Activated CD8-positive, alpha-beta memory T cell treated with anti-CD3 and anti-CD28 coated beads for 4 hours (primary cell): ENCODE measurements around the gene EEF1G.
"Not testable (repeated sequence)": the region's sequence is repeated elsewhere in the genome, so short reads cannot be mapped to it uniquely, and the experiment has no call there.

ENCODE experiments used
- DNase-seq, 2 donors: peaks; one replicate each; pipeline ENCODE4 v3.0.0-alpha.2; 2020; ENCODE audit warnings: low read depth in 2 of 2

Gene EEF1G, protein sequence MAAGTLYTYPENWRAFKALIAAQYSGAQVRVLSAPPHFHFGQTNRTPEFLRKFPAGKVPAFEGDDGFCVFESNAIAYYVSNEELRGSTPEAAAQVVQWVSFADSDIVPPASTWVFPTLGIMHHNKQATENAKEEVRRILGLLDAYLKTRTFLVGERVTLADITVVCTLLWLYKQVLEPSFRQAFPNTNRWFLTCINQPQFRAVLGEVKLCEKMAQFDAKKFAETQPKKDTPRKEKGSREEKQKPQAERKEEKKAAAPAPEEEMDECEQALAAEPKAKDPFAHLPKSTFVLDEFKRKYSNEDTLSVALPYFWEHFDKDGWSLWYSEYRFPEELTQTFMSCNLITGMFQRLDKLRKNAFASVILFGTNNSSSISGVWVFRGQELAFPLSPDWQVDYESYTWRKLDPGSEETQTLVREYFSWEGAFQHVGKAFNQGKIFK

DNA sequence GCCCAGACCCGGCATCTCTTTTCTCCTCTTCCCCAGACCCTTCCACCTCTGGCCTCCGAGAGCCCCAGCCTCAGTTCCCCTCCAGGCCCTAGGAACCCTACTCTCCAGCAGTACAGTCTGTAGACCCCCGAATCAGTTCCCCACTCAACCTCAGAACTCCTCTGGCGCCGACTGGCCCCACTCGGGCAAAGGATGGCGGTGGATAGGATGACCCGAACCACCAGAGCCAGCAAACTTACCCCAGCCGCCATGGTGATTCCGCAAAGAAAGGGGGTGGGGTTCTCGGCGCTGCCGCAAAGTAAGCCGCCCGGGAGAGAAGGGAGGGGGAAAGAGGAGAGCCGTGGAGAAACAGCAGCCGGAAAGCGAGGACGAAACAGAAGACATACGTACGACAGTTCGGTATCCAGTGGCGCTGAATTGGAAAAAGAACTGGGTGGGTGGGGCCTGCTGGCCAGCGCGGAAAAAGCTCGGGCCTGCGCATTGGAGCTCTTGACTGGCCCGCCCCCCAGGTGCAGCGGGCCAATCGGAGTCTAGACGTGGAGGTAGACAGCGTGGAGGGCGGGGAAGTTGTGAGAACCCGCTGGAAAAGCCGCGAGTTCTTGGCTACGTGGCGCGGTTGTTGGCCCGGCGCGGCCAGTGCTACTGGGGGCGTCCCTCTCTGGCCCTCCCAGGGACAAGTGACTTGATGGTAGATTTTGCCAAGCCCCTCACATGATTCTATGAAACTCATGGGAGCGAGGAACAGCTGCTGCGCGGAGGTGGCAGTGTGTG is at the start of gene EEF1G:
Gene EEF1G (minus strand): TSS at position 300 of the 771 bp plus-strand sequence. CDS start 49 bp downstream, at position 251.
- peak; percentile 94 to 97 for DNase-seq

DNA sequence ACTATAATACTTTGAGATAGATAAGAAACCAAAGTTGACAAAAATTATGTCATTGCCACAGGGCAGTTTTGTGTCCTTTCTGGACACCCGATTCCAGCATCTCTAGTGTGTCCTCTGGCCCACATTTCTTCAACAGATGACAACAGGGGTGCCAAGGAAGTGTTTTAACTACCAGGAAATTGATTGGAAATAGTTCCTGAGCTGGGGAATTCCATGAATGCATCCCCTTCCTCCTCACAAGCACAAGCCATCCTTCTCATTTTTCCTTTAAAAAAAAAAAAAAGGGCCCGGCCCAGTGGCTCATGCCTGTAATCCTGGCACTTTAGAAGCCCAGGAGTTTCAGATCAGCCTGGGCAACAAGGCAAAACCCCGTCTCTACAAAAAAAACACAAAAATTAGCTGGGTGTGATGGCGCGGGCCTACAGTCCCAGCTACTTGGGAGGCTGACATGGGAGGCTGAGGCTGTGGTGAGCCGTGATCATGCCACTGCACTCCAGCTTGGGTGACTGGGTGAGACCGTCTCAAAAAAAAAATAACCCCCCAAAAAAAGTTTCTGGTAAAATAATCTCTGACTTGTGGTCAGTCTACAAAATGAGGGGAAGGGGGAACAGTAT is 48.9 kb upstream of the EEF1G start:
- no peak for DNase-seq

DNA sequence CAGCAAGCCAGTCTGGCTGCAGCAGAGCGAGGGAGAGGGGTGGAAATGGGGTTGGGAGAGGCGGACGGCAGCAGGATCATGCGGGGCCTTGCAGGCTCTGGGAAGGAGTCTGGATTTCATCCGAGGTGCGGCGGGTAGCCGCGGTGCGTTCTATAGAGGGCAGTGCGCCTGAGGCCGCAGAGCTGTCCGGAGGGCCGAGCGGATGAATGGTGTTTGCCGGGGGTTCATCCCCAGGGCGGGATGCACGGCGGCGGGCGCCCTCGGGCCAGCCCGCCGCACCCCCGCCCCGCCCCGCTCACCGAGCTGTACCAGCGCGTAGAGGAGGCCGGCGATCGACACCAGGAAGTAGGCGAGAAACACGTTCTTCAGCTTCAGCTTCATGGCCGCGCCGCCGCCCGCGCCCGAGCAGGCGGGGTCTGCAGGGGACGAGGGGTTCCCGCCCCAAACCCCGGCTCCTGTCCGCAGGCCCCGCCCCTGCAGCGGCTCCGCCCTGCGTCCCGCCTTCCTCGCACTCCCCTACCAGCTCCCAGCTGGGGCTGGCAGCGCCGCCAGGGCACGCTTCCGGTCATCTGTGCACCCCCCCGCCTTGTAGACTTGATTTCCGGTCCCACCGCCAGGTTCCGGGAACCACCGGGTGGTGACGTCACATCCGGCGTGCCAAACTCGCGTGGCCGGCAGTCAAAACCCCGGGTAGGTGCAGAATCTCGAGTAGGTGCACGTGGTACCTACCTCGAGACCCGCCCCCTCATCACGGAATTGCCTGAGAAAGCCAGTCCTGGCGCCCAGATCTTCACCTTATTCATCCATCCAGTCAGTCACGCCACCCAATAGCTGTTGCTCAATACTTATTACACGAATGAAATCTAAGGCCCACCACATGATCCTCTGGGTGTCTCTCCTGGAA is 48.1 kb upstream of the EEF1G start, which contains the start of gene B3GAT3:
Gene B3GAT3 (minus strand): TSS at position 420 of the 904 bp plus-strand sequence. CDS start 39 bp downstream, at position 381.
- DNase-seq, result peak; percentile 97 to 98

DNA sequence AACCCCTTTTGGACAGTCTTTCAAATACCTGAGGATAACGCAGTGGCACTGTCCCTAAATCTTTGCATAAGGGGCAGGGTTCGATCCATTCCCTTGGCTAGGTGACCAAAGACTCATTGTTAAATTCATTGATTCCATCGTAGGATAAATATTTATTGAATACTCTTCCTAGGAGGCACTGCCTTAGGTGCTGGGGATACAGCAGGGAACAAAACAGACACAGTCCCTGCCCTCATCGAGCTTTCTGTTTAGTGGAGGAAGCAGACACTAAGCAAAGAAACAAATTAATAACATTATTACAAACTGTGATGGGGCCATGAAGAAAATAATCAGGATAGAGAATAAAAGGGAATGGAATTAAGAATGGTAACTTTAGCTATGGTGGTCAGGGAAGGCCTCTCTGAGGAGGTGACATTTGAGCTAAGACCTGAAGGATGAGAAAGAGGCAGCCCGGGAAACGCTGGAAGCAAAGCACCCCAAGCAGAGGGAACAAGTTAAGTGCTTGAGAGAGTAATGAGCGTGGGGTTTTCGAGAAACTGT is 47.4 kb upstream of the EEF1G start:
- DNase-seq, result no peak

DNA sequence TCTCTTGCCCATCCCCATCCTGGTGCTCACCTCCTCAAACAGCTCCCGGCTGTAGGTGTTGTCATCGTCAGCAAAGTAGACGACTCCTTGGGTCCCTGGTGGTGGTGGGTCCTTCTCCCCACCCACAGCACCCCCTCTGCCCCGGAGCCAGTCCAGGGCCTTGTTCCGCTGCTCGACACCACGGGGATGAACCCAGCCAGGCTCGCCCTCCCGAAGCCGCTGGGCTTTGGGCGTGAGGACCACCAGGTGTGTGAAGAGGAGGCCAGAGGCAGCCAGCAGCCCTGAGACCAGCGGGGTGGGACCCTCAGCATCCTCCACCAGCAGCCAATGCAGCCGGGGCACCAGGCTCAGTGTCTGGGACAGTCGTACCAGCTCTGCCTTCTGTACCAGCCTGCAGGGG is 43.3 kb upstream of the EEF1G start:
- DNase-seq, result not testable (repeated sequence)

DNA sequence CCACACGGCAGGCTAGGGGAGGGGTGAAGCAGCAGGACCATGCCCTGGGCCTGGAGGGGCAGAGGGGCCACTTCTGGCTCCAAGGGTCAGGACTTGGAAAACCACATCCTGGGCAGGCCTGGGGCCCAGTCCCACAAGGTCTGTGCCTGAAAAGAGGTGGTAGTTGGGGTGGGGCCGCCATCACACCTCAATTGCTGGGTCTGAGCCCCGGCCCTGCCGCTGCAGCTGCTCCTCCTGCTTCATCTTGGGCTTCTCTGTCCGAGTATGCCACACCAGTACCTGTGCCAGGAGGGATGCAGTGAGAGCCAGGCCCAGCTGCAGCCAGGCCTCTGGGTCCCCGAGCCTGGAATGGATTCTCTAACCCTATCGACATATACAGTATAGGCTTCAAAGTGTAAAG is 41.8 kb upstream of the EEF1G start:
- no peak for DNase-seq

DNA sequence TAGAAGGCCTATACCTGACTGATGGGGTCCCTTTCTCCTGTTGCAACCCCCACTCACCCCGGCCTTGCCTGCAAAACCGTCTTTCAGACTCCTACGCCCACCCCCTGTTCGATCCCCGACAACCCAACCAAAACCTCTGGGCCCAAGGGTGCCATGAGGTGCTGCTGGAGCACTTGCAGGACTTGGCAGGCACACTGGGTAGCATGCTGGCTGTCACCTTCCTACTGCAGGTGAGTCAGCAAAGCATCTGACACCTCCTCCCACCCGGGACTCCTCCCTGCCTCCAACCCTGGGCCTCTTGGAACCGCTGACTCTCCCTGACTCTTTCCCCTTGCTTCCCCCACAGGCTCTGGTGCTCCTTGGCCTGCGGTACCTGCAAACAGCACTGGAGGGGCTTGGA is 40.6 kb upstream of the EEF1G start:
- no peak for DNase-seq

DNA sequence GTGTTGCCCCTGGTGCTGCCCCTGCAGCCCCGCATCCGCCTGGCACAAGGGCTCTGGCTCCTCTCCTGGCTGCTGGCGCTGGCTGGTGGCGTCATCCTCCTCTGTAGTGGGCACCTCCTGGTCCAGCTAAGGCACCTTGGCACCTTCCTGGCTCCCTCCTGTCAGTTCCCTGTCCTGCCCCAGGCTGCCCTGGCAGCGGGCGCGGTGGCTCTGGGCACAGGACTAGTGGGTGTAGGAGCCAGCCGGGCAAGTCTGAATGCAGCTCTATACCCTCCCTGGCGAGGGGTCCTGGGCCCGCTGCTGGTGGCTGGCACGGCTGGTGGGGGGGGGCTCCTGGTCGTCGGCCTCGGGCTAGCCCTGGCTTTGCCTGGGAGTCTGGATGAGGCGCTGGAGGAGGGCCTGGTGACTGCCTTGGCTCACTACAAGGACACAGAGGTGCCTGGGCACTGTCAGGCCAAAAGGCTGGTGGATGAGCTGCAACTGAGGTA is 39.6 kb upstream of the EEF1G start:
- no peak for DNase-seq

DNA sequence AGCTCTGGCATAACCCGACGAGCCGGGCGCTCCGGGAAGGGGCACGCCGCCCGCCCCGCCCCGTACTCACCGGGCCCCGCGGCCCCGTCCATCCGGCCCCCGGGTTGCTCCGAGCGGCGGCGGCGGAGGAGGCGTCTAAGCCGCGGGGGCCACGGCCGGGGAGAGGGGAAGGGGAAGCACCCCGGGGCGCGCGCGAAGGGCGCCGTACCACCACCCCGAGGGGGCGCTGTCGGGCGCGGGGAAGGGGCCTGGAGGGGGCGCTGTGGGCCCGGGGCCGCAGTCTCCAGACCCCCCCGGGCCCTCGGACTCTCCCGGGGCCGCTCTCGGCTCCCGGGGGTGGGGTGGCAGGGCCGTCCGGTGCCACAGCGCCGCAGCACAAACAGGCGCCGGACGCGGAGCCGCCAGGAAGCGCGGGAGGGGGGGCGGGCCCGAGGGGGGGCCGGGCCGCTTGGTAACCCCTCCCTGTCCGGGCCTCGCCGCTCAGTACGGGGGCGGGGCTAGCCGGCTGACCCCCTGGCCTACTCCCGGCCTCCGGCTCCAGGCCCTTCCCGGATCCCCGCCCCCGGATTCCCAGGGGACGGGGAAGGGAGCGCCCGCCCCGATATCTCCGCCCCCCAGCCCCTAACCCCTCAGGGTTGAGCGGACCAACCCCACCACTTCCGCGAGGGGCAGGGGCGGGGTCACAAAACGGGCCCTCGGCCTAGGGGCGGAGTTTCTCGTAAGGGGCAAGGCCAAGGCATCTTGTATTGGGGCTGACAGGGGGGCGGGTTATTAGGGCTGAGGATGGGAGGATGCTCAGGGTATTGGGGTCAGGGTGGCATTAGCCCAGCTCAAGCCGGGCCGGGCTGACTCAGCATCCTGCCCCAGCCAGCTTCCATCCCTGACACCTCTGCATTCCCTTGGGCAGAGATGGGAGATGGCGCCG is 38.9 kb upstream of the EEF1G start, which contains the start of the genes EML3 and ROM1:
Gene EML3 (minus strand): TSS at position 410 of the 925 bp plus-strand sequence. CDS start 318 bp downstream, at position 92.
Gene ROM1 (plus strand): TSS at position 892 of the 925 bp plus-strand sequence. CDS start 25 bp downstream, at position 917.
- DNase-seq, result peak; percentile 78 to 84

DNA sequence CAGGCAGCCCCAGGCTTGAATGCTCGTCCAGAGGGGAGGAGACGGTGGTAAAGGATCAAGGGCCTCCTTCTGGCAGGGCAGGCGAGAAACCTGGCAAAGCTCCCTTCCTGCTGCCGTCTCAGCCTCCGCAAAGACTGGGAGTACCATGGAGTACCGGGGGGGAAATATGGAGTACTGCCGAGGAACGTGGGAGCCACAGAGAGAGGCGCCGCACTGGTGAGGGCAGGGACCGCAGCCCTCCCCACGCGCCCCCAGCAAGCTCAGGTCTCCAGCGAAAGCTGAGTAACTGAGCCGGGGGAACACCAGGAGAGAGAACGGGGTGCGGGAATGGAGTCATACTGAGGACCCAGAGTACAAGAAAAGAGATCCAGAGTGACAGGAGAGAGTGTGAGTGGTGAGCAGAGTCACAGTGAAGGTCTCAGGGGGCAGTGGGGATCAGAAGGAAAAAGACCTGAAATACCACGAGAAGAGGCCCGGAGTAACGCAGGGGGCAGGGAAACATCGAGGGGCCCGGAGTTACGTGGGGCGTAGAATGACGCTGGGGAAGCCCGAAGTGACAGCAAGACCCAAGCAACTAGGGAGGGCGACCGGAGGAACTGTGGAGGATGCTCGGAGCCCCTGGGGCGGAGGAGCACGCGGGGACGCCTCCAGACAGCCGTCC is 38.1 kb upstream of the EEF1G start:
- DNase-seq, result no peak

DNA sequence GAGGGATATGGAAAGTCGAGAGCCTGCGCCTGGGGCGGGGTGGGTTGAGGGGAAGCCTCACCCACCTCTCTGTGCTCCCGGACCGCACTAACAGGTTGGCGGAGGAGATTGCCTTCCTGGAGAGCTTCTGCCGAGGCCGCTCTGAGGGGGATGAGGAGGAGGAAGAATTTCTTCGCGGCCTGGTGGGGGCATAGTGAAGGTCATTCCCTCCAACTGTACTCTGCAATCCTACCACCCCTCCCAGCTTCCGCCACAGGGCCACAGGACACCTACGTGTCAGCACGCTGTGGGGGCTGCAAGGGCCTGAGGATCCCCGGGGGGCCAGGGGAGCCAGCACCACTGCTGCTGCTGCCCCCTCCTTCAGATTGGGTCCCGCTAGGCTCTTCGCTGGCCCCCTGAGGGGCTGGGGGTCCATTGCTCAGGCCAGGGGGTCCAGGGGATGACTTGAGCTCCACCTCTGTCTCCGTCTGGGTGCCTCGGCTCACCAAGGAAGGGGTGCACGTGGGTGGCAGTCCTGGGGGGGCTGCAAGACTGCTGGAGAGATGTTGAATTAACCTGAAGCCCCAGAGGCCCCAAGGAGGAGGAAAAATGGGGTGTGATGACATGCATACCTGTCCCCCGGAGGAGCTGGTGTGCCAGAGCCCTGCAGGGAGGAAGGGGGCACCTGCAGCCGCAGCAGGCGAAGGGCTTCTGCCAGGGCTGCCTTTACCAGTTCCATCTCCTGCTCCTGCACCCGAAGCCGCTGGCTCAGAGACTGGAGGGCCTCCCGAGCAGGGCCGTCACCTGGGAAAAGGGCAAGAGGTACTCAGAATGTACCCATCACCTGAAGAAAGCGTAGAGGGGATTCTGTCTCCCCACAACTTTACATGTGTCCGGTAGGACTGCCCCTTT is 37.4 kb upstream of the EEF1G start:
- no peak for DNase-seq

DNA sequence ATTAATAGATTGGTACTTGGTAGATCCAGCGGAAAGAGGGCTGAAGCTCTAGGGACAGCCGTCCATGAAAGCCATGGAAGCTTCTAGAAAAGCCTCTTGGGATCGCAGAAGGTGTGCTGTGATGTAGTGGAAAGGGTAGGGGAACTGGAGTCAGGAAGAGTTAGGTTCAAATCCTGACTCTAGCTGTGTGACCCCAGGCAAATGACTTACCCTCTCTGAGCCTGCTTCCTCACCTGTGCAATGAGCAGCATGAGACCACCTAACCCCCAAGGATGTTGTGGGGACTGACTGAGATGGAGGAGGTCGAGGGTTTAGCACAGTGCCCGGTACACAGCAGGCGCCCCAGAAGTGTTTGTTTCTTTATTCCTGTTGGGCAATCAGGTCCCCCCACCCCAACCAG is 36.7 kb upstream of the EEF1G start:
- DNase-seq, result no peak

DNA sequence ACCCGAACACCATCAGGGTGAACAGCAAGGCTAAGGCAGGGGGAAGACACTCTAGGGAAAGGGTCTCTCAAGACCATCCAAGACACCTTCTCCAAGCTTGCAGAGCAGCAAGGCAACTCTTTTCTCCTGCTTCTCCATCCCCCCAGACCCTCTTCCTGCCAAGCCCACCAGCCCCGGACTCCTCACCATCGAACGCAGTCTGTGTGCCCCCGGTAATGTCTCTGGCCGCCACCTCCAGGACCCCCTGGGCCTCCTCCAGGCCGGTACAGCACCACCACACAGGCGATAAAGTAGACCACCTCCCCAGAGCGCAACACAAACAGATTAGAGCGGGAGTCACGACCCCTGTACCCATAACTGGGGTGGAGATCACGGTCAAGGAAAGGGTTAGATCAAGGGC is 35.1 kb upstream of the EEF1G start:
- no peak for DNase-seq

DNA sequence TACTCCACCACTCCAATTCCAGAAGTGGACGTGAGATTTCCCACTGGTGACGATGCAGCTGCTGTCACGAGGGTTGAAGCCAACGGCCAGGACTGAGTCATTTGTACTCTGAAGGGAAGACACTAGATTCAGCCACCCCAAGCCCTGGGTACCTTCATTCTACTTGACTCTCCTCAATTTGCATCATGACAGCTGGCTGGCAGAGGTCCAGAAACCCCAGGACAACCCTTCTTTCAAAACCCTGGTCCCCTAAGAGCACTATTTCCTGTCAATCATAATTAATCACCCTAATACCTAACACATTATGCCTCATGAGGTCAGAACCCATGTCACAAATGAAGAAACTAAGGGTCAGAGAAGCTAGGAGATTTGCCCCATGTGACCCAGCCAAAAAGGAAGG is 34.0 kb upstream of the EEF1G start:
- DNase-seq, result no peak

DNA sequence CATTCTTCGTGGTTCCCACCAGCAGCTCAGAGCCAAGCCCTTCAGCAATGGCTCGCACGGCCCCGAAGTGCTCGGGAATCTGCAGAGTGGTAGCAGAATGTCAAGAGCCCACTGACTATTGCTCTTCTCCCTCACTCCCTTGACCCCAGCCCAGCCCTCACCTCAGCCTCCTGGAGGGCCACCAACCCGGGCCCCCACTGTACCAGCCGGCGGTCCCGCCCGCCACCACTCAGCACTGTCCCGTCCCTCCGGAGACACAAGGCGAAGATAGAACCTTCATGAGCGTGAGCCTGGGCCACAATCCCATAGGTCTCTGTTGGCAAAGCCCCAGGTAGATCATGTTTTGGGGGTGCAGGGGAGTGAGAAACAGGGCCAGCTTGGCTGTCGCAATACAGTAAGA is 32.2 kb upstream of the EEF1G start:
- no peak for DNase-seq

DNA sequence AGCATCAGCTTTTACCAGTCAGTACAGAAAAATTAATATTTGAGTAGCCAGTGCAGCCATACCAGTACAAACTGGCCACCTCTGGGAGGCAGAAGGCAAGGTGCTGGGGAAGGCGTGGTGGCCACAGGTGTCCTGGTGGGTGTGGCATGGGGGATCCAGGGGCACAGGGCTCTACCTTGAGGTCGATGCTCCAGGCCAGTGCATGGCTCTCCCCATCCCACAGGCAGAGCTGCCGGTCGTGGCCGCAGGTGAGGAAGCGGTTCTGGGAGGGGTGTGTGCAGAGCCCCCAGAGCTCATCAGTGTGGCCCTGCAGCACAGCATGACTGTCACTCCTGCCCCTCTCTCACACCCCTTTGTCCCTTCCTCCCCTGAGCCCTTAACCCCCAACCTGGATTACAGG is 31.8 kb upstream of the EEF1G start:
- DNase-seq, result no peak

DNA sequence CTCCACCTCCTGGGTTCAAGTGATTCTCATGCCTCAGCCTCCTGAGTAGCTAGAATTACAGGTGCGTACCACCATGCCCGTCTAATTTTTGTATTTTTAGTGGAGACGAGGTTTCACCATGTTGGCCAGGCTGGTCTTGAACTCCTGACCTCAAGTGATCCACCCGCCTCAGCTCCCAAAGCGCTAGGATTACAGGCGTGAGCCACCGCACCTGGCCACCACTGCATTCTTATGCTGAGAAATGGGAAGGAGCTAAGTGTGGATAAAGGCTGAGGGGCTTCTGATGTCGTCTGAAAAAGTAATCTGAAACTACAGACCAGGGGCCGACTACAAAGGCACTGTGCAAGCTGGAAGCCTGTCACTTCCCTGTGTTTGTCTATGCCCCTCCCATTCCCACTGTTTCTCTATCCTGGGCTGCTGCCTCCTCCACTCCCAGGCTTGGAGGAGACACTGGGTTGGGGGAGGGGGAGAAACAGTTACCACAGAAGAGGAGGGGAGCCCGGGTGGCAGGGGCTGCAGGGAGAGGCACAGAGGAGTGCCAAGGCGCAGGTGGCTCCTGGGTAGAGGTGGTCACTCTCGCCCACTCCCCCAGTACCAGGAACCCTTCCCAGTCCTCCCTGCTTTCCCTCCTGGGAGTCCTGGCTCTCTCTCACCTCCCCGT is 30.9 kb upstream of the EEF1G start:
- DNase-seq, result no peak
